Esophagus muscularis mucosa (tissue), 4 donors: ENCODE measurements around the gene RNF34. TPM values are rescaled to one million over a fixed set of nuclear protein-coding genes. Genes with fewer than 3 reads are reported as not detected.

Experiments
- DNase-seq: peaks from one replicate; pipeline ENCODE4 v3.0.0-alpha.2; 2017; ENCODE audit errors: extremely low spot score
- H3K27ac ChIP-seq, 4 donors: fragments of 200-600 bp; sonication (generic); replicated peaks in 1 of 4; 1 replicate in 3 of 4; 2 replicates in 1 of 4; pipeline ENCODE4 v1.5.1; 2016 to 2019; ENCODE audit warnings: mild to moderate bottlenecking in 1 of 4
- H3K27me3 ChIP-seq, 4 donors: fragments of 200-600 bp; sonication (generic); one replicate each; pipeline versions ENCODE4 v1.5.1 to v1.6.0; 2016 to 2019
- H3K36me3 ChIP-seq, 4 donors: fragments of 200-600 bp; sonication (generic); one replicate each; pipeline ENCODE4 v1.5.1; 2016 to 2019
- H3K4me1 ChIP-seq, 4 donors: fragments of 200-600 bp; sonication (generic); one replicate each; pipeline ENCODE4 v1.5.1; 2016 to 2019
- H3K4me3 ChIP-seq, 4 donors: fragments of 200-600 bp; sonication (generic); 1 replicate in 2 of 4; 2 replicates in 2 of 4; pipeline ENCODE4 v1.5.1; 2016 to 2019; ENCODE audit warnings: mild to moderate bottlenecking in 4 of 4, moderate library complexity in 1 of 4
- H3K9me3 ChIP-seq, 4 donors: fragments of 200-600 bp; sonication (generic); 1 replicate in 3 of 4; 2 replicates in 1 of 4; pipeline ENCODE4 v1.5.1; 2016 to 2019
- CTCF ChIP-seq, 3 experiments: fragments of 200-600 bp in 2 of 3; fragments of 450-650 bp in 1 of 3; sonication (generic) in 2 of 3; IDR thresholded peaks; one replicate each; pipeline ENCODE4 v1.5.1; 2017 to 2019; ENCODE audit warnings: antibody characterized with exemption in 3 of 3, mild to moderate bottlenecking in 2 of 3, moderate library complexity in 1 of 3
- EP300 ChIP-seq: sonication (generic); formaldehyde crosslinking; IDR thresholded peaks from one replicate; pipeline ENCODE4 v1.6.1; 2017; ENCODE audit warnings: antibody characterized with exemption
- POLR2A ChIP-seq: fragments of 450-650 bp; IDR thresholded peaks from one replicate; pipeline ENCODE4 v1.6.1; 2017; ENCODE audit warnings: antibody characterized with exemption, moderate library complexity, mild to moderate bottlenecking, low read depth
- POLR2AphosphoS5 ChIP-seq, 2 donors: sonication (generic); formaldehyde crosslinking; IDR thresholded peaks; one replicate each; pipeline ENCODE4 v1.6.1; 2017; ENCODE audit warnings: antibody characterized with exemption in 2 of 2
- WGBS: methylation state at CpG from one replicate; pipeline ENCODE4 v1.1.5; 2018; 5-methylcytosine and 5-hydroxymethylcytosine counted together
- intact Hi-C: fragments of 100-400 bp; cut with DNase I; formaldehyde crosslinking; loops from one replicate; pipeline ENCODE4 v1.15.1; 2023
- total RNA-seq, 4 donors: library from RNA; depleted of rRNA; stranded (reverse); fragments of >200 nt; gene quantifications; one replicate each; pipeline versions ENCODE4 v1.1.0 to v1.2.1, GENCODE V29; 2016

Gene RNF34
- total RNA-seq, 4 donors from 2014 or later, result 39.6 to 69.9 (median 46.6) TPM

GRCh38 chr12:121453629-121454028 lies 53.7 kb downstream of the RNF34 start:
- DNase-seq, result no peak
- peaks cover 0 to 17% (median 10%) of the 10 kb centered on the region in 4 donors for H3K36me3 ChIP-seq
- TF ChIP-seq POLR2AphosphoS5 (IDR thresholded peaks at IDR 0.05), result no peak
- TF ChIP-seq CTCF (IDR thresholded peaks at IDR 0.05), result no peak
- no peak for TF ChIP-seq EP300
- no peak for TF ChIP-seq POLR2A
- H3K4me3 ChIP-seq, result no peak overlapping the region
- H3K9me3 ChIP-seq, result no peaks in the 10 kb centered on the region
- H3K27ac ChIP-seq, result no peak overlapping the region
- H3K4me1 ChIP-seq, result peaks cover 0 to 21% (median 18%) of the 10 kb centered on the region in 4 donors
- 84% methylated on average over 13 of the region's 18 CpGs for WGBS
- intact Hi-C loops, result no loop called here
- no peaks in the 10 kb centered on the region for H3K27me3 ChIP-seq

GRCh38 chr12:121454921-121455320 lies 55.0 kb downstream of the RNF34 start:
- H3K4me1 ChIP-seq, result peaks cover 0 to 21% (median 18%) of the 10 kb centered on the region in 4 donors
- intact Hi-C loops, result no loop called here
- no peak for DNase-seq
- H3K27me3 ChIP-seq, result no peaks in the 10 kb centered on the region
- H3K9me3 ChIP-seq, result no peaks in the 10 kb centered on the region
- H3K4me3 ChIP-seq, result no peak overlapping the region
- peaks cover 0 to 17% (median 10%) of the 10 kb centered on the region in 4 donors for H3K36me3 ChIP-seq
- 98% methylated on average over 6 of the region's 6 CpGs for WGBS
- no peak overlapping the region for H3K27ac ChIP-seq
- TF ChIP-seq POLR2AphosphoS5 (IDR thresholded peaks at IDR 0.05) (no peak), EP300 (no peak), POLR2A (no peak), CTCF (IDR thresholded peaks at IDR 0.05) (no peak)

- no peak for DNase-seq
- TF ChIP-seq EP300, result no peak
- TF ChIP-seq POLR2AphosphoS5 (IDR thresholded peaks at IDR 0.05), result no peak
- no peak for TF ChIP-seq POLR2A
- TF ChIP-seq CTCF (IDR thresholded peaks at IDR 0.05), result no peak
- 89% methylated on average over 21 of the region's 23 CpGs for WGBS
- peaks cover 0 to 17% (median 10%) of the 10 kb centered on the region in 4 donors for H3K36me3 ChIP-seq
- no peaks in the 10 kb centered on the region for H3K27me3 ChIP-seq
- no peaks in the 10 kb centered on the region for H3K9me3 ChIP-seq
- H3K27ac ChIP-seq, result no peak overlapping the region
- peaks cover 0 to 21% (median 18%) of the 10 kb centered on the region in 4 donors for H3K4me1 ChIP-seq
- intact Hi-C loops, result no loop called here
- H3K4me3 ChIP-seq, result no peak overlapping the region
These were observed 56.0 kb downstream of the RNF34 start for GRCh38 chr12:121455766-121456420.

GRCh38 chr12:121456551-121456950 lies 56.6 kb downstream of the RNF34 start:
- DNase-seq, result no peak
- Histone ChIP-seq H3K9me3 (no peaks in the 10 kb centered on the region), H3K4me3 (no peak overlapping the region), H3K4me1 (peaks cover 0 to 18% (median 15%) of the 10 kb centered on the region in 4 donors), H3K27ac (no peak overlapping the region), H3K27me3 (no peaks in the 10 kb centered on the region), H3K36me3 (peaks cover 0 to 13% (median 10%) of the 10 kb centered on the region in 4 donors)
- intact Hi-C loops, result no loop called here
- TF ChIP-seq POLR2AphosphoS5 (IDR thresholded peaks at IDR 0.05) (no peak), EP300 (no peak), CTCF (IDR thresholded peaks at IDR 0.05) (no peak), POLR2A (no peak)
- WGBS, result 83% methylated on average over 6 of the region's 8 CpGs
